Measurements from ENCODE around the gene DIP2A.

DNA sequence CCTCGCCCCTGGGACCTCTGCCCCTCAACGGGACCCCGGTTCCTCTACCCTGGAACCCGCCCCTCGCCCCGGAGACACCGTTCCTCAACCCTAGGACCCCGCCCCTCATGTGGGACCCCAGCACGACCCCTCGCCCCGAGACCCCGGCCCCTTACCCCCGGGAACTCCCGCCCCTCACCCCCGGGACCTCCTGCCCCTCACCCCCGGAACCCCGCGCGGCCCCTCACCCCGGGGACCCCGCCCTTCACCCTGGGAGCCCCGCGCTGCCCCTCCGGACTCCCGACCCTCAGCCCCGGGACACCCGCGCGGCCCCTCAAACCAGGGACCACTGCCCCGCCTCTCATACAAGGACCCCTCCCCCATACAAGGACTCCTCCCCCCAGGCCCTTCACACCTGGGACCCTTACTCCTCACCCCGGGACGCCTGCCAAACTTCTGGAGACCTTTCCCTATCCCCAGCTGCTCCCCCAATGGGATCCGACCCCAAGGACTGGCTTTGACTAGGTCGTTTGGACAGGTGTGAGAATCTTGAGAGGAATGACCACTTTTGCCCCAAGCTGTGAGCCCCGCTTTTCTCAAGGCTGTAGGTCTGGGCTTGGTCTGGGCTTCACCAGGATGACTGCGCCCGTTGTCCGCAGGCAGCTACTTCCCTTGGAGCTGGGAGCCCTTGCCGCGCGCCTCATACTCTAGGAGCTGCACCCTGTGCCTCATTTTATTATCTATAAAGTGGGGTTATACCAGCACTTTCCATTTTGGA is 843 bp downstream of the DIP2A start:
- TF ChIP-seq, protein P1, sequence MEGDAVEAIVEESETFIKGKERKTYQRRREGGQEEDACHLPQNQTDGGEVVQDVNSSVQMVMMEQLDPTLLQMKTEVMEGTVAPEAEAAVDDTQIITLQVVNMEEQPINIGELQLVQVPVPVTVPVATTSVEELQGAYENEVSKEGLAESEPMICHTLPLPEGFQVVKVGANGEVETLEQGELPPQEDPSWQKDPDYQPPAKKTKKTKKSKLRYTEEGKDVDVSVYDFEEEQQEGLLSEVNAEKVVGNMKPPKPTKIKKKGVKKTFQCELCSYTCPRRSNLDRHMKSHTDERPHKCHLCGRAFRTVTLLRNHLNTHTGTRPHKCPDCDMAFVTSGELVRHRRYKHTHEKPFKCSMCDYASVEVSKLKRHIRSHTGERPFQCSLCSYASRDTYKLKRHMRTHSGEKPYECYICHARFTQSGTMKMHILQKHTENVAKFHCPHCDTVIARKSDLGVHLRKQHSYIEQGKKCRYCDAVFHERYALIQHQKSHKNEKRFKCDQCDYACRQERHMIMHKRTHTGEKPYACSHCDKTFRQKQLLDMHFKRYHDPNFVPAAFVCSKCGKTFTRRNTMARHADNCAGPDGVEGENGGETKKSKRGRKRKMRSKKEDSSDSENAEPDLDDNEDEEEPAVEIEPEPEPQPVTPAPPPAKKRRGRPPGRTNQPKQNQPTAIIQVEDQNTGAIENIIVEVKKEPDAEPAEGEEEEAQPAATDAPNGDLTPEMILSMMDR (conservative IDR thresholded peaks at IDR 0.05) = no peak
- no peak for TF ChIP-seq ZFX (IDR thresholded peaks at IDR 0.05)

Measured in C4-2B (cell line).